GM12878 (cell line): ENCODE measurements around the gene NGDN.

Experiments
- FOXM1 ChIP-seq: IDR thresholded peaks from 2 replicates; pipeline ENCODE4 v1.6.1; 2012; ENCODE audit warnings: low read depth, mild to moderate bottlenecking, inconsistent platforms, low read length, moderate library complexity
- MXI1 ChIP-seq: fragments of 150-350 bp; IDR thresholded peaks from 2 replicates; pipeline ENCODE4 v1.6.1; 2011; ENCODE audit warnings: low read depth, mild to moderate bottlenecking, inconsistent platforms, low read length, improper control_type of control experiment
- MYC ChIP-seq: IDR thresholded peaks from 2 replicates; pipeline ENCODE4 v1.6.1; 2011; ENCODE audit warnings: mild to moderate bottlenecking, low read length, moderate library complexity, inconsistent platforms; ENCODE audit not compliant: insufficient read depth, insufficient replicate concordance, insufficient read length, severe bottlenecking
- NR2F1 ChIP-seq: fragments of 450-650 bp; conservative IDR thresholded peaks from 2 replicates; pipeline ENCODE4 v1.6.1; 2017; ENCODE audit warnings: mild to moderate bottlenecking
- NRF1 ChIP-seq: conservative IDR thresholded peaks from 2 replicates; pipeline ENCODE4 v1.6.1; 2011; ENCODE audit warnings: mild to moderate bottlenecking, low read depth, low read length, improper control_type of control experiment
- YY1 ChIP-seq: IDR thresholded peaks from 2 replicates; pipeline ENCODE4 v1.6.1; 2011; ENCODE audit warnings: low read depth, mild to moderate bottlenecking, low read length
- TF ChIP-seq, protein P1 (sequence below), 3 experiments: IDR thresholded peaks in 2 of 3; conservative IDR thresholded peaks in 1 of 3; 2 replicates each; pipeline ENCODE4 v1.5.1; 2011; ENCODE audit warnings: low read depth in 3 of 3, low read length in 3 of 3, mild to moderate bottlenecking in 3 of 3, control low read depth in 2 of 3, moderate library complexity in 2 of 3, inconsistent platforms in 1 of 3, mixed read lengths in 1 of 3; ENCODE audit not compliant: control insufficient read depth in 2 of 3, insufficient read depth in 1 of 3; ENCODE audit errors: extremely low read depth in 1 of 3
- TF ChIP-seq, protein P2 (sequence below): IDR thresholded peaks from 2 replicates; pipeline ENCODE4 v1.6.1; 2011; ENCODE audit warnings: low read depth, low read length, improper control_type of control experiment, borderline replicate concordance

DNA sequence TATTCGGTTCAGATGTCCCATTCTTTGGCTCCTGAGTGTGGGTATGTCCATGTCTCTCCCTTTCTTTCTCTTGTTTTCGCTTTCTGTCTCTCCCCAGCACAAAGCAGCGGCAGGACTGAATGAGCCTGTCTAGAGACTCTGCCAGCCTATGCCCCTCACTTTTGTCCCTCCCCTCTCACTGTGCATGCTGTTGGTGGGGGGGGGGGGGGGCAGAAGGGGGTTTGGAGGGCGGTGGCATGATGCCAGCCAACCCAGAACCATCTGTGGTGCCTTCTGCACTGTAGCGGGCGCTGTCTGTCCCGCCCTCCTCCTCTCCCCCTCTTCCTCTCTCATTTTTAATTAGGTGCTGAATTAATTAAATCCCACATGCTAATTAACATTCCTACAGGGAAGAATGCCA lies 17.7 kb downstream of the NGDN start:
- TF ChIP-seq, protein P1, sequence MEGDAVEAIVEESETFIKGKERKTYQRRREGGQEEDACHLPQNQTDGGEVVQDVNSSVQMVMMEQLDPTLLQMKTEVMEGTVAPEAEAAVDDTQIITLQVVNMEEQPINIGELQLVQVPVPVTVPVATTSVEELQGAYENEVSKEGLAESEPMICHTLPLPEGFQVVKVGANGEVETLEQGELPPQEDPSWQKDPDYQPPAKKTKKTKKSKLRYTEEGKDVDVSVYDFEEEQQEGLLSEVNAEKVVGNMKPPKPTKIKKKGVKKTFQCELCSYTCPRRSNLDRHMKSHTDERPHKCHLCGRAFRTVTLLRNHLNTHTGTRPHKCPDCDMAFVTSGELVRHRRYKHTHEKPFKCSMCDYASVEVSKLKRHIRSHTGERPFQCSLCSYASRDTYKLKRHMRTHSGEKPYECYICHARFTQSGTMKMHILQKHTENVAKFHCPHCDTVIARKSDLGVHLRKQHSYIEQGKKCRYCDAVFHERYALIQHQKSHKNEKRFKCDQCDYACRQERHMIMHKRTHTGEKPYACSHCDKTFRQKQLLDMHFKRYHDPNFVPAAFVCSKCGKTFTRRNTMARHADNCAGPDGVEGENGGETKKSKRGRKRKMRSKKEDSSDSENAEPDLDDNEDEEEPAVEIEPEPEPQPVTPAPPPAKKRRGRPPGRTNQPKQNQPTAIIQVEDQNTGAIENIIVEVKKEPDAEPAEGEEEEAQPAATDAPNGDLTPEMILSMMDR (IDR thresholded peaks at IDR 0.05 in 2 of 3, conservative IDR thresholded peaks at IDR 0.05 in 1 of 3; ENCODE audit: control insufficient read depth in 2 of 3, extremely low read depth in 1 of 3, insufficient read depth in 1 of 3, low read depth in 3 of 3, low read length in 3 of 3): no peak
- TF ChIP-seq MYC: no peak
- no peak for TF ChIP-seq NRF1
- TF ChIP-seq FOXM1: no peak
- no peak for TF ChIP-seq MXI1
- TF ChIP-seq NR2F1: no peak
- TF ChIP-seq, protein P2, sequence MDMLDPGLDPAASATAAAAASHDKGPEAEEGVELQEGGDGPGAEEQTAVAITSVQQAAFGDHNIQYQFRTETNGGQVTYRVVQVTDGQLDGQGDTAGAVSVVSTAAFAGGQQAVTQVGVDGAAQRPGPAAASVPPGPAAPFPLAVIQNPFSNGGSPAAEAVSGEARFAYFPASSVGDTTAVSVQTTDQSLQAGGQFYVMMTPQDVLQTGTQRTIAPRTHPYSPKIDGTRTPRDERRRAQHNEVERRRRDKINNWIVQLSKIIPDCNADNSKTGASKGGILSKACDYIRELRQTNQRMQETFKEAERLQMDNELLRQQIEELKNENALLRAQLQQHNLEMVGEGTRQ: no peak
- no peak for TF ChIP-seq YY1
